Type B pancreatic cell (in vitro differentiated cells): ENCODE results near the gene HILPDA. TPM values are rescaled to one million over a fixed set of nuclear protein-coding genes. Genes with fewer than 3 reads are reported as not detected.

Experiments
- DNase-seq: peaks from one replicate; pipeline ENCODE4 v3.0.0; 2021; ENCODE audit warnings: mixed read lengths; ENCODE audit not compliant: unreplicated experiment; ENCODE audit errors: extremely low spot score
- H3K27ac Mint-ChIP-seq: 2 replicates; pipeline ENCODE4 v1.8.0; 2021; ENCODE audit warnings: mild to moderate bottlenecking, mixed read lengths
- H3K27me3 Mint-ChIP-seq: 2 replicates; pipeline ENCODE4 v1.8.0; 2021; ENCODE audit warnings: mixed read lengths
- H3K36me3 Mint-ChIP-seq: 2 replicates; pipeline ENCODE4 v1.8.0; 2021; ENCODE audit warnings: mixed read lengths
- H3K4me1 Mint-ChIP-seq: one replicate; pipeline ENCODE4 v1.8.0; 2021; ENCODE audit warnings: mixed read lengths; ENCODE audit not compliant: unreplicated experiment
- H3K4me3 Mint-ChIP-seq: 2 replicates; pipeline ENCODE4 v1.8.0; 2021; ENCODE audit warnings: mild to moderate bottlenecking, mixed read lengths
- H3K9me3 Mint-ChIP-seq: 2 replicates; pipeline ENCODE4 v1.8.0; 2021; ENCODE audit warnings: mixed read lengths
- CTCF ChIP-seq: fragments of 200-600 bp; sonication (generic); conservative IDR thresholded peaks from 2 replicates; pipeline ENCODE4 v1.5.0; 2021; ENCODE audit warnings: antibody characterized with exemption, mild to moderate bottlenecking
- total RNA-seq: library from RNA; stranded (reverse); gene quantifications from 2 replicates; pipeline ENCODE4 v1.2.1, GENCODE V29; 2021; ENCODE audit warnings: low replicate concordance

Gene HILPDA
- total RNA-seq, 1 donor from 2014 or later, result 36.0 TPM

- peaks cover 3% of the 10 kb centered on the region for H3K27me3 Mint-ChIP-seq
- H3K4me3 Mint-ChIP-seq, result no peak overlapping the region
- peaks cover 8% of the 10 kb centered on the region for H3K4me1 Mint-ChIP-seq
- TF ChIP-seq CTCF, result peak; percentile 91
- no peaks in the 10 kb centered on the region for H3K9me3 Mint-ChIP-seq
- DNase-seq, result no peak
- H3K36me3 Mint-ChIP-seq, result no peaks in the 10 kb centered on the region
- H3K27ac Mint-ChIP-seq, result no peak overlapping the region
Observed at GRCh38 chr7:128425850-128426249, 29.8 kb upstream of the HILPDA start.

GRCh38 chr7:128427289-128427891 is 28.3 kb upstream of the HILPDA start:
- Mint-ChIP-seq H3K36me3 (no peaks in the 10 kb centered on the region), H3K27me3 (peaks cover 3% of the 10 kb centered on the region), H3K27ac (no peak overlapping the region), H3K4me1 (peaks cover 13% of the 10 kb centered on the region), H3K4me3 (no peak overlapping the region), H3K9me3 (no peaks in the 10 kb centered on the region)
- peak; percentile 87 for TF ChIP-seq CTCF
- DNase-seq, result no peak

- Mint-ChIP-seq H3K9me3 (no peaks in the 10 kb centered on the region), H3K27ac (no peak overlapping the region), H3K4me1 (peaks cover 13% of the 10 kb centered on the region), H3K36me3 (no peaks in the 10 kb centered on the region), H3K4me3 (no peak overlapping the region), H3K27me3 (peaks cover 6% of the 10 kb centered on the region)
- no peak for TF ChIP-seq CTCF
- no peak for DNase-seq
Observed at GRCh38 chr7:128430207-128430606, 25.5 kb upstream of the HILPDA start.

- no peak overlapping the region for H3K4me3 Mint-ChIP-seq
- H3K27ac Mint-ChIP-seq, result no peak overlapping the region
- H3K36me3 Mint-ChIP-seq, result no peaks in the 10 kb centered on the region
- no peak for TF ChIP-seq CTCF
- DNase-seq, result no peak
- H3K4me1 Mint-ChIP-seq, result peaks cover 15% of the 10 kb centered on the region
- H3K27me3 Mint-ChIP-seq, result peaks cover 6% of the 10 kb centered on the region
- no peaks in the 10 kb centered on the region for H3K9me3 Mint-ChIP-seq
Observed at GRCh38 chr7:128431221-128431620, 24.5 kb upstream of the HILPDA start.

- H3K4me3 Mint-ChIP-seq, result no peak overlapping the region
- no peaks in the 10 kb centered on the region for H3K36me3 Mint-ChIP-seq
- no peaks in the 10 kb centered on the region for H3K9me3 Mint-ChIP-seq
- no peak for DNase-seq
- no peak overlapping the region for H3K27ac Mint-ChIP-seq
- H3K27me3 Mint-ChIP-seq, result peaks cover 6% of the 10 kb centered on the region
- H3K4me1 Mint-ChIP-seq, result peaks cover 15% of the 10 kb centered on the region
- TF ChIP-seq CTCF, result no peak
Observed at GRCh38 chr7:128431754-128432153, 23.9 kb upstream of the HILPDA start.
